Lung microvascular endothelial cell (primary cell): ENCODE measurements around the gene LPAR5. TPM values are rescaled to one million over a fixed set of nuclear protein-coding genes. Genes with fewer than 3 reads are reported as not detected.

ENCODE experiments used
- DNase-seq, 2 donors: peaks; one replicate each; pipeline versions ENCODE4 v3.0.0 to v3.0.0-alpha.2; 2010; ENCODE audit warnings: low read depth in 2 of 2
- total RNA-seq: library from RNA; depleted of rRNA; stranded (reverse); fragments of >200 nt; gene quantifications from 2 replicates; pipeline ENCODE4 v1.2.1, GENCODE V29; 2014

LPAR5 gene
- not detected in 2 replicates for total RNA-seq

- DNase-seq, result peak in 1 of 2 donors; percentile 26
Observed at GRCh38 chr12:6635856-6636531, at the start of gene LPAR5. TSS of gene LPAR5 (minus strand) at chr12:6635959. CDS start at chr12:6621248, 14,711 bp downstream.

- peak; percentile 48 to 58 for DNase-seq
Observed at GRCh38 chr12:6684609-6685008, 48.9 kb upstream of the LPAR5 start.

- DNase-seq, result no peak
Observed at GRCh38 chr12:6676962-6677361, 41.2 kb upstream of the LPAR5 start.

GRCh38 chr12:6672143-6672542, 36.4 kb upstream of the LPAR5 start:
- DNase-seq, result no peak

- DNase-seq, result peak in 1 of 2 donors; percentile 9
Observed at GRCh38 chr12:6667559-6668210, 31.9 kb upstream of the LPAR5 start.

- DNase-seq, result no peak
Observed at GRCh38 chr12:6666211-6666610, 30.5 kb upstream of the LPAR5 start.

GRCh38 chr12:6664902-6665301, 29.1 kb upstream of the LPAR5 start:
- no peak for DNase-seq

- peak; percentile 100 for DNase-seq
Observed at GRCh38 chr12:6662906-6663742, 27.4 kb upstream of the LPAR5 start, which contains the start of gene ING4. TSS of gene ING4 (minus strand) at chr12:6663119. CDS start at chr12:6663101, 18 bp downstream.

GRCh38 chr12:6662602-6662905, 26.8 kb upstream of the LPAR5 start:
- DNase-seq, result peak in 1 of 2 donors; percentile 8

GRCh38 chr12:6653987-6654386, 18.2 kb upstream of the LPAR5 start:
- DNase-seq, result no peak

GRCh38 chr12:6653342-6653741, 17.6 kb upstream of the LPAR5 start:
- DNase-seq, result no peak

- no peak for DNase-seq
Observed at GRCh38 chr12:6652391-6652790, 16.6 kb upstream of the LPAR5 start.

GRCh38 chr12:6650832-6651231, 15.1 kb upstream of the LPAR5 start:
- no peak for DNase-seq

- peak; percentile 74 for DNase-seq
Observed at GRCh38 chr12:6647083-6647604, 11.4 kb upstream of the LPAR5 start, which contains the start of gene ACRBP. TSS of gene ACRBP (minus strand) at chr12:6647432. CDS start at chr12:6647366, 66 bp downstream.

GRCh38 chr12:6646276-6647082, 10.7 kb upstream of the LPAR5 start:
- no peak for DNase-seq

- no peak for DNase-seq
Observed at GRCh38 chr12:6644903-6645302, 9.1 kb upstream of the LPAR5 start.

- no peak for DNase-seq
Observed at GRCh38 chr12:6644257-6644596, 8.5 kb upstream of the LPAR5 start.

GRCh38 chr12:6643569-6644256, 8.0 kb upstream of the LPAR5 start:
- DNase-seq, result no peak

GRCh38 chr12:6641131-6641530, 5.4 kb upstream of the LPAR5 start:
- DNase-seq, result no peak

GRCh38 chr12:6640497-6640896, 4.7 kb upstream of the LPAR5 start:
- no peak for DNase-seq
